Measurements from ENCODE around the gene CHD3.
A peak's percentile ranks its signal among the peaks of the same experiment; 100 is the strongest.

DNA sequence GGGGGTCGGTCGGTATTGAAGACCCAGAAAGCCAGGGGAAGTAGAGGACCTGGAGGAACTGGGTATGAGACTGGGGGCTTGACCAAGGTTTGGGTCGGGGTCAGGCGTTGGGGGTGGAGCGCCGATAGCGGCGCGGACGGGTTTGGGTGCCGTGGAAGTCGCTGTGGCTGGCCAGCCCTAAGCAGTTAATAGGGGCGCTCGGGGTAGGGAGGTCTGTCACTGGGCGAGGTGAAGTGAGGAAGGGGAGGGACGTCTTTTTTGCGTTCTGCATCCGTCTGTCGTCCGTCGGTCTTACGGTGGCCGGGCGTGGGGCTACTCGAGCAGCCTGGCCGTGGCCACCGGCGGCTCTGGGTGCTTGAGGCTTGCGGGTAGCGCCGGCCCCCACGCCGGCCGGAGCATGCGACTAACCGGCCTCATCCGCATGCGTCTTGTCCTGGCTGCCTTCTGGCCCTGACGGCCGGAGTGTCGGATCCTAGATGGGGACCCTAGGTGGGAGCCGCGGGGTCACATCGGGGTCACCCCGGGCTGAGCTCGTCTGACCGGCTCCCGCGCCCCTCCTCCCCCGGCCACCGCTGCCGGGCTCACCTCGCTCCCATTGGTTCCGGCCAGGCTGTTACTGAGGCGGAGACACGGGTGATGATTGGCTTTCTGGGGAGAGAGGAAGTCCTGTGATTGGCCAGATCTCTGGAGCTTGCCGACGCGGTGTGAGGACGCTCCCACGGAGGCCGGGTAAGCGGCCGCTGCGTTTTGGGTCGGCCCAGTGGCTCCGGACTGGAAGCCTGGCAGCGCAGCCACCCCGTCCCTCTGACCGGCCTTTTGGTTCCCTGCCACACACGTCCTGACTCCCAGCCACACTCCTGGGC lies 44.1 kb upstream of the CHD3 start:
- TF ChIP-seq, protein P1, sequence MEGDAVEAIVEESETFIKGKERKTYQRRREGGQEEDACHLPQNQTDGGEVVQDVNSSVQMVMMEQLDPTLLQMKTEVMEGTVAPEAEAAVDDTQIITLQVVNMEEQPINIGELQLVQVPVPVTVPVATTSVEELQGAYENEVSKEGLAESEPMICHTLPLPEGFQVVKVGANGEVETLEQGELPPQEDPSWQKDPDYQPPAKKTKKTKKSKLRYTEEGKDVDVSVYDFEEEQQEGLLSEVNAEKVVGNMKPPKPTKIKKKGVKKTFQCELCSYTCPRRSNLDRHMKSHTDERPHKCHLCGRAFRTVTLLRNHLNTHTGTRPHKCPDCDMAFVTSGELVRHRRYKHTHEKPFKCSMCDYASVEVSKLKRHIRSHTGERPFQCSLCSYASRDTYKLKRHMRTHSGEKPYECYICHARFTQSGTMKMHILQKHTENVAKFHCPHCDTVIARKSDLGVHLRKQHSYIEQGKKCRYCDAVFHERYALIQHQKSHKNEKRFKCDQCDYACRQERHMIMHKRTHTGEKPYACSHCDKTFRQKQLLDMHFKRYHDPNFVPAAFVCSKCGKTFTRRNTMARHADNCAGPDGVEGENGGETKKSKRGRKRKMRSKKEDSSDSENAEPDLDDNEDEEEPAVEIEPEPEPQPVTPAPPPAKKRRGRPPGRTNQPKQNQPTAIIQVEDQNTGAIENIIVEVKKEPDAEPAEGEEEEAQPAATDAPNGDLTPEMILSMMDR (conservative IDR thresholded peaks at IDR 0.05; ENCODE audit: low read depth in 2 of 2): no peak
- TF ChIP-seq, protein P2, sequence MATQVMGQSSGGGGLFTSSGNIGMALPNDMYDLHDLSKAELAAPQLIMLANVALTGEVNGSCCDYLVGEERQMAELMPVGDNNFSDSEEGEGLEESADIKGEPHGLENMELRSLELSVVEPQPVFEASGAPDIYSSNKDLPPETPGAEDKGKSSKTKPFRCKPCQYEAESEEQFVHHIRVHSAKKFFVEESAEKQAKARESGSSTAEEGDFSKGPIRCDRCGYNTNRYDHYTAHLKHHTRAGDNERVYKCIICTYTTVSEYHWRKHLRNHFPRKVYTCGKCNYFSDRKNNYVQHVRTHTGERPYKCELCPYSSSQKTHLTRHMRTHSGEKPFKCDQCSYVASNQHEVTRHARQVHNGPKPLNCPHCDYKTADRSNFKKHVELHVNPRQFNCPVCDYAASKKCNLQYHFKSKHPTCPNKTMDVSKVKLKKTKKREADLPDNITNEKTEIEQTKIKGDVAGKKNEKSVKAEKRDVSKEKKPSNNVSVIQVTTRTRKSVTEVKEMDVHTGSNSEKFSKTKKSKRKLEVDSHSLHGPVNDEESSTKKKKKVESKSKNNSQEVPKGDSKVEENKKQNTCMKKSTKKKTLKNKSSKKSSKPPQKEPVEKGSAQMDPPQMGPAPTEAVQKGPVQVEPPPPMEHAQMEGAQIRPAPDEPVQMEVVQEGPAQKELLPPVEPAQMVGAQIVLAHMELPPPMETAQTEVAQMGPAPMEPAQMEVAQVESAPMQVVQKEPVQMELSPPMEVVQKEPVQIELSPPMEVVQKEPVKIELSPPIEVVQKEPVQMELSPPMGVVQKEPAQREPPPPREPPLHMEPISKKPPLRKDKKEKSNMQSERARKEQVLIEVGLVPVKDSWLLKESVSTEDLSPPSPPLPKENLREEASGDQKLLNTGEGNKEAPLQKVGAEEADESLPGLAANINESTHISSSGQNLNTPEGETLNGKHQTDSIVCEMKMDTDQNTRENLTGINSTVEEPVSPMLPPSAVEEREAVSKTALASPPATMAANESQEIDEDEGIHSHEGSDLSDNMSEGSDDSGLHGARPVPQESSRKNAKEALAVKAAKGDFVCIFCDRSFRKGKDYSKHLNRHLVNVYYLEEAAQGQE (IDR thresholded peaks at IDR 0.05; ENCODE audit: unreplicated experiment): no peak
- TF ChIP-seq POLR2AphosphoS5 (IDR thresholded peaks at IDR 0.05; ENCODE audit: low read depth) (no peak), JUNB (IDR thresholded peaks at IDR 0.05; ENCODE audit: unreplicated experiment) (no peak), EZH2phosphoT487 (IDR thresholded peaks at IDR 0.05; ENCODE audit: unreplicated experiment) (no peak), EZH2 (IDR thresholded peaks at IDR 0.05; ENCODE audit: low read depth, unreplicated experiment) (no peak), CREB1 (CRISPR knock-in tag; IDR thresholded peaks at IDR 0.05; ENCODE audit: low read depth) (peak; percentile 79), NANOG (IDR thresholded peaks at IDR 0.05; ENCODE audit: borderline replicate concordance) (no peak), ZNF331 (CRISPR knock-in tag; IDR thresholded peaks at IDR 0.05; ENCODE audit: low read depth) (no peak)
- TF ChIP-seq, protein P3, sequence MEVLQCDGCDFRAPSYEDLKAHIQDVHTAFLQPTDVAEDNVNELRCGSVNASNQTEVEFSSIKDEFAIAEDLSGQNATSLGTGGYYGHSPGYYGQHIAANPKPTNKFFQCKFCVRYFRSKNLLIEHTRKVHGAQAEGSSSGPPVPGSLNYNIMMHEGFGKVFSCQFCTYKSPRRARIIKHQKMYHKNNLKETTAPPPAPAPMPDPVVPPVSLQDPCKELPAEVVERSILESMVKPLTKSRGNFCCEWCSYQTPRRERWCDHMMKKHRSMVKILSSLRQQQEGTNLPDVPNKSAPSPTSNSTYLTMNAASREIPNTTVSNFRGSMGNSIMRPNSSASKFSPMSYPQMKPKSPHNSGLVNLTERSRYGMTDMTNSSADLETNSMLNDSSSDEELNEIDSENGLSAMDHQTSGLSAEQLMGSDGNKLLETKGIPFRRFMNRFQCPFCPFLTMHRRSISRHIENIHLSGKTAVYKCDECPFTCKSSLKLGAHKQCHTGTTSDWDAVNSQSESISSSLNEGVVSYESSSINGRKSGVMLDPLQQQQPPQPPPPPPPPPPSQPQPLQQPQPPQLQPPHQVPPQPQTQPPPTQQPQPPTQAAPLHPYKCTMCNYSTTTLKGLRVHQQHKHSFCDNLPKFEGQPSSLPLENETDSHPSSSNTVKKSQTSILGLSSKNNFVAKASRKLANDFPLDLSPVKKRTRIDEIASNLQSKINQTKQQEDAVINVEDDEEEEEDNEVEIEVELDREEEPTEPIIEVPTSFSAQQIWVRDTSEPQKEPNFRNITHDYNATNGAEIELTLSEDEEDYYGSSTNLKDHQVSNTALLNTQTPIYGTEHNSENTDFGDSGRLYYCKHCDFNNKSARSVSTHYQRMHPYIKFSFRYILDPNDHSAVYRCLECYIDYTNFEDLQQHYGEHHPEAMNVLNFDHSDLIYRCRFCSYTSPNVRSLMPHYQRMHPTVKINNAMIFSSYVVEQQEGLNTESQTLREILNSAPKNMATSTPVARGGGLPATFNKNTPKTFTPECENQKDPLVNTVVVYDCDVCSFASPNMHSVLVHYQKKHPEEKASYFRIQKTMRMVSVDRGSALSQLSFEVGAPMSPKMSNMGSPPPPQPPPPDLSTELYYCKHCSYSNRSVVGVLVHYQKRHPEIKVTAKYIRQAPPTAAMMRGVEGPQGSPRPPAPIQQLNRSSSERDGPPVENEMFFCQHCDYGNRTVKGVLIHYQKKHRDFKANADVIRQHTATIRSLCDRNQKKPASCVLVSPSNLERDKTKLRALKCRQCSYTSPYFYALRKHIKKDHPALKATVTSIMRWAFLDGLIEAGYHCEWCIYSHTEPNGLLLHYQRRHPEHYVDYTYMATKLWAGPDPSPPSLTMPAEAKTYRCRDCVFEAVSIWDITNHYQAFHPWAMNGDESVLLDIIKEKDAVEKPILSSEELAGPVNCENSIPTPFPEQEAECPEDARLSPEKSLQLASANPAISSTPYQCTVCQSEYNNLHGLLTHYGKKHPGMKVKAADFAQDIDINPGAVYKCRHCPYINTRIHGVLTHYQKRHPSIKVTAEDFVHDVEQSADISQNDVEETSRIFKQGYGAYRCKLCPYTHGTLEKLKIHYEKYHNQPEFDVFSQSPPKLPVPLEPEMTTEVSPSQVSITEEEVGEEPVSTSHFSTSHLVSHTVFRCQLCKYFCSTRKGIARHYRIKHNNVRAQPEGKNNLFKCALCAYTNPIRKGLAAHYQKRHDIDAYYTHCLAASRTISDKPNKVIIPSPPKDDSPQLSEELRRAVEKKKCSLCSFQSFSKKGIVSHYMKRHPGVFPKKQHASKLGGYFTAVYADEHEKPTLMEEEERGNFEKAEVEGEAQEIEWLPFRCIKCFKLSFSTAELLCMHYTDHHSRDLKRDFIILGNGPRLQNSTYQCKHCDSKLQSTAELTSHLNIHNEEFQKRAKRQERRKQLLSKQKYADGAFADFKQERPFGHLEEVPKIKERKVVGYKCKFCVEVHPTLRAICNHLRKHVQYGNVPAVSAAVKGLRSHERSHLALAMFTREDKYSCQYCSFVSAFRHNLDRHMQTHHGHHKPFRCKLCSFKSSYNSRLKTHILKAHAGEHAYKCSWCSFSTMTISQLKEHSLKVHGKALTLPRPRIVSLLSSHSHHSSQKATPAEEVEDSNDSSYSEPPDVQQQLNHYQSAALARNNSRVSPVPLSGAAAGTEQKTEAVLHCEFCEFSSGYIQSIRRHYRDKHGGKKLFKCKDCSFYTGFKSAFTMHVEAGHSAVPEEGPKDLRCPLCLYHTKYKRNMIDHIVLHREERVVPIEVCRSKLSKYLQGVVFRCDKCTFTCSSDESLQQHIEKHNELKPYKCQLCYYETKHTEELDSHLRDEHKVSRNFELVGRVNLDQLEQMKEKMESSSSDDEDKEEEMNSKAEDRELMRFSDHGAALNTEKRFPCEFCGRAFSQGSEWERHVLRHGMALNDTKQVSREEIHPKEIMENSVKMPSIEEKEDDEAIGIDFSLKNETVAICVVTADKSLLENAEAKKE (CRISPR knock-in tag; IDR thresholded peaks at IDR 0.05): no peak

Measured in GM23338 (cell line).